22Rv1 (cell line): ENCODE results near the gene JSRP1.
A peak's percentile ranks its signal among the peaks of the same experiment; 100 is the strongest.

Experiments
- H3K27ac ChIP-seq: fragments of 450-650 bp; 2 replicates; pipeline ENCODE4 v1.5.1; 2017
- ZFX ChIP-seq: fragments of 450-650 bp; IDR thresholded peaks from 2 replicates; pipeline ENCODE4 v1.6.1; 2017; ENCODE audit warnings: antibody characterized with exemption, borderline replicate concordance
- TF ChIP-seq, protein P1 (sequence below): fragments of 450-650 bp; IDR thresholded peaks from 2 replicates; pipeline ENCODE4 v1.5.1; 2017; ENCODE audit warnings: mild to moderate bottlenecking

The JSRP1 gene

DNA sequence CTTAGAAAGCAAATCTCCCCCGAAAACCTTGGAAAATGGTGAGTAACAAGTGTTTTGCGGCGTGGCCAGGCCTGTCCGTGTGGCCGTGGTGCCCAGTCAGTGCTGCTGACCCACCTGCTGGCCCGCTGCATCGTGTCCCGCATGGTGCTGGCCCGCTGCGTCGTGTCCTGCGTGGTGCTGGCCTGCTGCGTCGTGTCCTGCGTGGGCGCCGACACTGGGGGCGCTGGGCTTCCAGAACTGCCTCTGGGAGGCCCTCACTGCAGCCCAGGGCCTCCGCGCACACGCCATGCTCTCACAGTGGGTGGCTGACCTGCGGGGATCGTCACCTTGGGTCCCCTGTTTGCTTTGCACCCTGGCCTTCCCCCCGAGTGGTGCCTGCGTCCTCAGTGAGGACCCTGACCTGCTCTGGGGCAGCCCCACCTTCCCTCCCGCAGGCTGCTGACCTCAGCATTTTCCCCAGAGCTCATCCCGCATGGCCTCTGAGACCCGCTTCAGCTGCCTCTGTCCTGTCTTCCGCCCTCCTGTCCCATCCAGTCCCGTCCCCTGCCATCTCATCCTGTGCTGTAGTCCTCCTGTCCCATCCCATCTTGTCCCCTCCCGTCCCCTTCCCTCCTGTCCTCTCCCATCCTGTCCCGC is 30.7 kb downstream of the JSRP1 start:
- TF ChIP-seq ZFX, result no peak
- TF ChIP-seq, protein P1, sequence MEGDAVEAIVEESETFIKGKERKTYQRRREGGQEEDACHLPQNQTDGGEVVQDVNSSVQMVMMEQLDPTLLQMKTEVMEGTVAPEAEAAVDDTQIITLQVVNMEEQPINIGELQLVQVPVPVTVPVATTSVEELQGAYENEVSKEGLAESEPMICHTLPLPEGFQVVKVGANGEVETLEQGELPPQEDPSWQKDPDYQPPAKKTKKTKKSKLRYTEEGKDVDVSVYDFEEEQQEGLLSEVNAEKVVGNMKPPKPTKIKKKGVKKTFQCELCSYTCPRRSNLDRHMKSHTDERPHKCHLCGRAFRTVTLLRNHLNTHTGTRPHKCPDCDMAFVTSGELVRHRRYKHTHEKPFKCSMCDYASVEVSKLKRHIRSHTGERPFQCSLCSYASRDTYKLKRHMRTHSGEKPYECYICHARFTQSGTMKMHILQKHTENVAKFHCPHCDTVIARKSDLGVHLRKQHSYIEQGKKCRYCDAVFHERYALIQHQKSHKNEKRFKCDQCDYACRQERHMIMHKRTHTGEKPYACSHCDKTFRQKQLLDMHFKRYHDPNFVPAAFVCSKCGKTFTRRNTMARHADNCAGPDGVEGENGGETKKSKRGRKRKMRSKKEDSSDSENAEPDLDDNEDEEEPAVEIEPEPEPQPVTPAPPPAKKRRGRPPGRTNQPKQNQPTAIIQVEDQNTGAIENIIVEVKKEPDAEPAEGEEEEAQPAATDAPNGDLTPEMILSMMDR, result no peak
- no peak overlapping the region for H3K27ac ChIP-seq

DNA sequence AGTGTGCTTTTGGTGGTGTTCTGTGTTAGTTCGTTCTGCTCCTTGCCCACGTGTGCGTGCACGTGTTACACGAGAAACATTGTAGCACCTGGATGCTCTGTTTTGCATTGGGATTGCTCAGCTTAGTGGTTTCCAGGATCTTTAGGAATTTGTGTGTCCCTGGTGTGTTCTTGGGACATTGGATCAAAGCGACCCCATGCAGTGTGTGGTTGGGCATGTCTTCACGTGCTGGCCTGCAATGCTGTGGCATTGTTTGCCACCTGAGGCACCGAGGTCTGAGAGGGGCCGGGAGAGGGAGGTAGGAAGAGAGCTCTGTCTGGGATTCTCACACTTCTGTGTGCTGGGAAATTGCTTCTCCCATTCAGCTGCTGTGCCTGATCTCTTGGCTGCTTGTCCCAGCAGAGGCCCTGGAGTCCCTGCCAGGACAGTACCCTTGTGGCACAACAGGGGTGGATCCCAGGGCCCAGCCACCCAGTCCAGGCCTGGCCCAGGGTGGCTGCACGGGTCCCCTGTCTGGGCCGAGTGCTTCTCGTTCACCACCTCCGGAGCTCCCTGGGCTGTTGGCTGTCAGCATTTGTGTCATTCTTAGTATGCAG is 31.4 kb downstream of the JSRP1 start:
- no peak overlapping the region for H3K27ac ChIP-seq
- TF ChIP-seq, protein P1, result no peak
- no peak for TF ChIP-seq ZFX

DNA sequence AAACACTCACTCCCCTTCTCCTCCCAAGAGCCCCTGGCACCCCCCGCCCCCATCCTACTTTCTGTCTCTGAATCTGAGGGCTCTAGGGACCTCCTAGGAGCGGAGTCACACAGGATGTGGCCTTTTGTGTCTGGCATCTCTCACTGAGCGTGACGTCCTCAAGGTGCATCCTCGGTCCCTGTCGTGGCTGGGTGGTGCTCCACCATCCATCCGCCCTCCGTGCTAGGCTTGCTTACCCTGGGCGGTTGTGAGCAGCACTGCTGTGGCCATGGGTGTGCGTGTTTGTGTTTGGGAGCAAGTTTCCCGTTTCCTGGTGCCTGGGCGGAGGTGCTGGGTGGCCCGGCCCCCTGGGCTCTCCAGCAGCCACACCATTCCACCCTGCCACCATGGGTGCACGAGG is 32.3 kb downstream of the JSRP1 start:
- TF ChIP-seq, protein P1, result no peak
- TF ChIP-seq ZFX, result no peak
- no peak overlapping the region for H3K27ac ChIP-seq

DNA sequence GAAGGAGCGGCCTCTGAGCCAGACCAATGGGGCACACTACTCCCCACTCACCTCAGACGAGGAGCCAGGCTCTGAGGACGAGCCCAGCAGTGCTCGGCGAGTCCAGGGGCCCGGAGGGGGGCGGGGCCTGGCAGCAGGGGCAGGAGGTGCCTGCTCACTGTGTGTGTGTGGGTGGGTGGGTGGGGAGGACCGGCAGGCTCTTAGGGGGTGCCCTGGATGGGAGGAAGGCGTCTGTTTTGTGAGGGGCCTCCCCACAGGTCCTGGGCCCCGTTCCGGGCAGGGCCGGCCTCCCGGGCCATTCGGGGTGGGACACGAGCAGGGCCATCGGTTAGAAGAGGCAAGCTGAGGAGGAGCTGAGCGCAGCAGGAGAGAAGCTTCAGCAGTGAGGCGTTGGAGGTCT is 32.8 kb downstream of the JSRP1 start:
- TF ChIP-seq, protein P1, result no peak
- no peak for TF ChIP-seq ZFX
- no peak overlapping the region for H3K27ac ChIP-seq

DNA sequence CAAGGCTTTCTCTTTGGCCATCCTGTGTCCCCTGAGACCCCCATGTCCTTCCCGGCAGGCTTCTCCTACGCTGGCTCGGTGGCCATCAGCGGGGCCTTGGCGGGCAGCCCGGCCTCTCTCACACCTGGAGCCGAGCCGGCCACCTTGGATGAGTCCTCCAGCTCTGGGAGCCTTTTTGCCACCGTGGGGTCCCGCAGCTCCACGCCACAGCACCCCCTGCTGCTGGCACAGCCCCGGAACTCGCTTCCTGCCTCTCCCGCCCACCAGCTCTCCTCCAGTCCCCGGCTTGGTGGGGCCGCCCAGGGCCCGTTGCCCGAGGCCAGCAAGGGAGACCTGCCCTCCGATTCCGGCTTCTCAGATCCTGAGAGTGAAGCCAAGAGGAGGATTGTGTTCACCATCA is 34.3 kb downstream of the JSRP1 start:
- H3K27ac ChIP-seq, result no peak overlapping the region

DNA sequence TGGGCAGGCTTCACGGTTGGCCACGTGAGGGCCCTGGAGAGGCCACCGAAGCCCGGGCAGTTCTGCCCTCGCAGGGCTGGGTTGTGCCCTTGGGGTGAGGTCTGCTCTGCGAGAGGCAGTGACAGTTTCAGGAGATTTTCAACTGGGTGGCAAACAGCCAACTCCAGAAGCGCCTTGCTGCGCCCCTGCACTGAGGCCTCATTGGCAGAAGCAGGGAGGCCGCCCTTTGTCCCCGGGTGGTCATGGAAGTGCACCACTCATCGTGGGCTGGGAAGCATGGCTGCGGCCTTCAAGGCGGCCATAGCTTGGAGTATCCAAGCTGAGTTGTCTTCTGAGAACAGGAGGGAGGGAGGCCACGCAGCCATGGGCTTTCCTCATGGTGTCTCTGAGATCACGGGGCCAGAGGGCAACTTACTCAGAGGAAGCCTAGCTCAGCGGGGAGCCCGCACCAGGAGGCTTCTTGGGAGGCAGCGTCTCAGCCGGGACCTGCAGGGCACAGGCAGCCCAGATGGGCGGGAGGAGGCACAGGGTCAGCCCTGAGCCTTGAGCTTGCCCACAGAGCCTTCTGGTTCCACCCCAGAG is 34.9 kb downstream of the JSRP1 start:
- TF ChIP-seq ZFX, result no peak
- no peak overlapping the region for H3K27ac ChIP-seq

More for the DNA sequence above, 34.3 kb downstream of the JSRP1 start:
- TF ChIP-seq, protein P1, result 0 out of 2 replicates have a peak, but pooled peaks have one; percentile 10
- no peak for TF ChIP-seq ZFX

DNA sequence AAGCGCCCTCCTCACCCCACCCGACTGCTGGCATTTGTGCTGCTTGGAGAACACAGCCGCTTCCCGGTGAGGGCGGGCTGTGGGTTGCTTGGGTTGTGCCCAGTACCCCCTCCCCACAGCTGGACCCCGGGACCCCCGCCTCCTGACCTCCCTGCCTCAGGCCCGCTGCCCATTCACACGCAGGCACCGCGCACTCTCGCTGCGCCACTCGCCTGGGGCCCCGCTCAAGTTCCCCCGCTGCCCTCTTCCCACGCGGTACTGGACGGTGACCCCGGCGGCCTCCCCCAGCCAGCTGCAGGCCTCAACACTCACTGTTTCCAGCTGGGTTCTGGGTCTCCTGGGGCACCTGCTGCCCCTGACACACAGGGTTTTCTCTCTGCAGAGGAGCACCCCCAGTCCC is 36.5 kb downstream of the JSRP1 start:
- TF ChIP-seq ZFX, result no peak
- TF ChIP-seq, protein P1, result no peak
- H3K27ac ChIP-seq, result no peak overlapping the region

DNA sequence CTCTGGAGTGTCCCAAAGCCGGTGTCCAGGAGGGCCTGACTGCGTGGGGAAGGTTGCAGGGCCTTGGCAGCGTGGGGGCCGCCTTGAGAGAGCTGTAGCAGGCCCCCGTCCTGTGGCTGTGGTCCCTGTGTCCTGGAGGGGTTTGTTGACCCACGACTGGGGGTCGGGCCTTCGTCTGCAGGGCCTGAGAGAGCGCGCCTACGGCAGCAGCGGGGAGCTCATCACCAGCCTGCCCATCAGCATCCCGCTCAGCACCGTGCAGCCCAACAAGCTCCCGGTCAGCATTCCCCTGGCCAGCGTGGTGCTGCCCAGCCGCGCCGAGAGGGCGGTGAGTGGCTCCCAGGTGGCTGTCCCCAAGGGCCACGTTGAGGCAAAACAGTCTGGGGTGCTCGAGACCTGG is 38.6 kb downstream of the JSRP1 start:
- H3K27ac ChIP-seq, result no peak overlapping the region
- no peak for TF ChIP-seq ZFX
- TF ChIP-seq, protein P1, result no peak
